OCI-LY1 (cell line): Measurements from ENCODE around the gene GSC.

ENCODE experiments used
- H2AFZ ChIP-seq: fragments of 200-600 bp; sonication (generic), shearing (Covaris generic); 2 replicates; pipeline ENCODE4 v1.6.0; 2014; ENCODE audit warnings: antibody characterized with exemption, mild to moderate bottlenecking, low read length
- H3F3A ChIP-seq: fragments of 200-600 bp; sonication (generic), shearing (Covaris generic); 2 replicates; pipeline ENCODE4 v1.6.0; 2014; ENCODE audit warnings: mild to moderate bottlenecking, antibody characterized with exemption, low read length, moderate library complexity; ENCODE audit not compliant: insufficient read depth
- H3K27ac ChIP-seq: fragments of 200-600 bp; sonication (generic); 2 replicates; pipeline ENCODE4 v1.5.1; 2014; ENCODE audit warnings: low read length, mixed run types, mild to moderate bottlenecking, low read depth; ENCODE audit not compliant: poor library complexity, severe bottlenecking
- H3K27me3 ChIP-seq: fragments of 200-600 bp; sonication (generic); 2 replicates; pipeline ENCODE4 v1.6.0; 2014; ENCODE audit warnings: antibody characterized with exemption, mild to moderate bottlenecking, low read length, moderate library complexity; ENCODE audit not compliant: insufficient read depth
- H3K36me3 ChIP-seq: fragments of 200-600 bp; sonication (generic); 2 replicates; pipeline ENCODE4 v1.6.1; 2014; ENCODE audit warnings: mild to moderate bottlenecking, antibody characterized with exemption, low read length, moderate library complexity, mixed read lengths; ENCODE audit not compliant: insufficient read depth
- H3K4me1 ChIP-seq: fragments of 200-600 bp; sonication (generic); 2 replicates; pipeline ENCODE4 v1.5.1; 2014; ENCODE audit warnings: mild to moderate bottlenecking, low read length, moderate library complexity; ENCODE audit not compliant: insufficient read depth, severe bottlenecking
- H3K4me2 ChIP-seq: fragments of 200-600 bp; sonication (generic), shearing (Covaris generic); 2 replicates; pipeline ENCODE4 v1.6.1; 2014; ENCODE audit warnings: low read length
- H3K4me3 ChIP-seq: fragments of 200-600 bp; sonication (generic); 2 replicates; pipeline ENCODE4 v1.5.1; 2014; ENCODE audit warnings: low read length, low read depth, mild to moderate bottlenecking, mixed read lengths; ENCODE audit not compliant: poor library complexity, severe bottlenecking
- H3K79me2 ChIP-seq: fragments of 200-600 bp; shearing (Covaris generic); 2 replicates; pipeline ENCODE4 v1.6.1; 2016; ENCODE audit warnings: mixed run types, low read length, mixed read lengths; ENCODE audit not compliant: insufficient read depth
- H3K9ac ChIP-seq: fragments of 200-600 bp; sonication (generic), shearing (Covaris generic); 2 replicates; pipeline ENCODE4 v1.6.1; 2014; ENCODE audit warnings: mild to moderate bottlenecking, low read length, mixed read lengths
- H3K9me2 ChIP-seq: fragments of 200-600 bp; sonication (generic), shearing (Covaris generic); 2 replicates; pipeline ENCODE4 v1.6.1; 2014; ENCODE audit warnings: low read depth, mild to moderate bottlenecking, low read length, mixed read lengths
- H3K9me3 ChIP-seq: fragments of 200-600 bp; shearing (Covaris generic); 2 replicates; pipeline ENCODE4 v1.6.1; 2014; ENCODE audit warnings: low read length, mixed read lengths
- H4K20me1 ChIP-seq: fragments of 200-600 bp; sonication (generic), shearing (Covaris generic); 2 replicates; pipeline ENCODE4 v1.6.0; 2016; ENCODE audit warnings: mild to moderate bottlenecking, low read length; ENCODE audit not compliant: insufficient read depth
- CTCF ChIP-seq: fragments of 200-600 bp; sonication (generic), shearing (Covaris generic); IDR thresholded peaks from 2 replicates; pipeline ENCODE4 v1.5.1; 2017; ENCODE audit warnings: mild to moderate bottlenecking, antibody characterized with exemption, low read length, moderate library complexity, mixed read lengths
- EZH2 ChIP-seq: fragments of 200-600 bp; sonication (generic), shearing (Covaris generic); IDR thresholded peaks from 2 replicates; pipeline ENCODE4 v1.8.0; 2017; ENCODE audit warnings: borderline replicate concordance, mixed run types, mild to moderate bottlenecking, antibody characterized with exemption, low read length, moderate library complexity, mixed read lengths

Gene GSC

GRCh38 chr14:94779713-94780112, 9.8 kb upstream of the GSC start:
- no peaks in the 10 kb centered on the region for H3K9me3 ChIP-seq
- TF ChIP-seq EZH2 (no peak), CTCF (no peak)
- no peaks in the 10 kb centered on the region for H3K27me3 ChIP-seq
- H3K4me1 ChIP-seq, result no peaks in the 10 kb centered on the region
- H3K9ac ChIP-seq, result no peak overlapping the region
- no peaks in the 10 kb centered on the region for H3F3A ChIP-seq
- no peak overlapping the region for H3K27ac ChIP-seq
- no peak overlapping the region for H3K4me2 ChIP-seq
- H3K9me2 ChIP-seq, result no peaks in the 10 kb centered on the region
- H3K36me3 ChIP-seq, result no peaks in the 10 kb centered on the region
- H4K20me1 ChIP-seq, result no peaks in the 10 kb centered on the region
- no peaks in the 10 kb centered on the region for H3K79me2 ChIP-seq
- H3K4me3 ChIP-seq, result no peak overlapping the region
- H2AFZ ChIP-seq, result no peak overlapping the region

DNA sequence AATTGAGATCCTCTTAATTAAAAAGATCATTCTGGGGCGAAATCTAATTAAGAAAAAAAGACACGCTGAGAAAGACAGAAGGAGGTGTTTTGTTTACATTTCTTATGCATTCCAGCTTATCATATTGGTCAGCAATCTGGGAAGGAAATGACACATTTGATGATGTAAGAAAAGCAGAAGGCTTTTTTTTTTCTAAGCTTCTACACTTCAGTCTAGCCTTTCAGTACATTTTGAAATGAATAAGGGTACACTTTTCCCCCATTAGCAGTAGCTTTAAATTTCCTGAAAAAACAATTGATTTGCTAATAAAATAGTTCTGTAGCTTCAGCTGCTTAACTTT, 5.9 kb upstream of the GSC start:
- Histone ChIP-seq H3K9me2 (no peaks in the 10 kb centered on the region), H2AFZ (no peak overlapping the region), H3K4me2 (no peak overlapping the region)

GRCh38 chr14:94775091-94775870, 5.4 kb upstream of the GSC start:
- H4K20me1 ChIP-seq, result no peaks in the 10 kb centered on the region
- no peak overlapping the region for H2AFZ ChIP-seq
- no peak overlapping the region for H3K27ac ChIP-seq
- no peaks in the 10 kb centered on the region for H3K4me1 ChIP-seq
- no peaks in the 10 kb centered on the region for H3K27me3 ChIP-seq
- no peak overlapping the region for H3K9ac ChIP-seq
- H3K9me3 ChIP-seq, result no peaks in the 10 kb centered on the region
- no peak for TF ChIP-seq EZH2
- TF ChIP-seq CTCF, result no peak
- H3K4me3 ChIP-seq, result no peak overlapping the region
- no peaks in the 10 kb centered on the region for H3K36me3 ChIP-seq
- no peak overlapping the region for H3K4me2 ChIP-seq
- H3K9me2 ChIP-seq, result no peaks in the 10 kb centered on the region
- H3K79me2 ChIP-seq, result no peaks in the 10 kb centered on the region
- no peaks in the 10 kb centered on the region for H3F3A ChIP-seq

More for the DNA sequence above, 5.9 kb upstream of the GSC start:
- H3K79me2 ChIP-seq, result no peaks in the 10 kb centered on the region
- H3K4me1 ChIP-seq, result no peaks in the 10 kb centered on the region
- no peaks in the 10 kb centered on the region for H4K20me1 ChIP-seq
- no peaks in the 10 kb centered on the region for H3F3A ChIP-seq
- H3K9me3 ChIP-seq, result no peaks in the 10 kb centered on the region
- H3K36me3 ChIP-seq, result no peaks in the 10 kb centered on the region
- no peak overlapping the region for H3K9ac ChIP-seq
- H3K27me3 ChIP-seq, result no peaks in the 10 kb centered on the region
- TF ChIP-seq EZH2 (no peak), CTCF (no peak)
- no peak overlapping the region for H3K4me3 ChIP-seq
- no peak overlapping the region for H3K27ac ChIP-seq
